H1 (cell line): ENCODE results near the gene KIF20A. TPM values are rescaled to one million over a fixed set of nuclear protein-coding genes. Genes with fewer than 3 reads are reported as not detected.

Source experiments
- ASH2L ChIP-seq: fragments of 200-600, 300-600 bp; sonication (generic); IDR thresholded peaks from one replicate; pipeline ENCODE4 v1.7.1; 2017; ENCODE audit warnings: low read length
- CTBP2 ChIP-seq: IDR thresholded peaks from 2 replicates; pipeline ENCODE4 v1.7.0; 2011; ENCODE audit warnings: borderline replicate concordance, mild to moderate bottlenecking, moderate library complexity, mixed read lengths, low read length; ENCODE audit not compliant: insufficient read depth, insufficient read length
- EGR1 ChIP-seq: IDR thresholded peaks from 2 replicates; pipeline ENCODE4 v1.6.1; 2011; ENCODE audit warnings: low read depth, low read length, borderline replicate concordance
- EZH2 ChIP-seq: fragments of 200-600 bp; sonication (generic); IDR thresholded peaks from 2 replicates; pipeline ENCODE4 v1.7.1; 2012; ENCODE audit warnings: low read depth, mild to moderate bottlenecking, moderate library complexity, low read length, inconsistent platforms; ENCODE audit not compliant: severe bottlenecking
- GABPA ChIP-seq: IDR thresholded peaks from 2 replicates; pipeline ENCODE4 v1.6.1; 2011; ENCODE audit warnings: mild to moderate bottlenecking, low read length, moderate library complexity, borderline replicate concordance; ENCODE audit not compliant: insufficient read depth
- KDM1A ChIP-seq: fragments of 200-600, 300-600 bp; sonication (generic); IDR thresholded peaks from 2 replicates; pipeline ENCODE4 v1.7.1; 2016; ENCODE audit warnings: mild to moderate bottlenecking, low read length, borderline replicate concordance
- YY1 ChIP-seq: IDR thresholded peaks from 2 replicates; pipeline ENCODE4 v1.6.1; 2011; ENCODE audit warnings: low read depth, mild to moderate bottlenecking, low read length
- polyA plus RNA-seq, 7 experiments: library from polyadenylated mRNA; depleted of rRNA in 3 of 7; stranded (reverse) in 5 of 7; unstranded in 2 of 7; fragments of >200 nt in 5 of 7; fragments of 200-250 nt in 2 of 7; gene quantifications; 1 replicate in 5 of 7; 2 replicates in 1 of 7; 4 replicates in 1 of 7; pipeline versions ENCODE4 v1.2.1 to v1.2.3, GENCODE V29; 2011 to 2013; ENCODE audit warnings: missing spikeins in 2 of 7, mixed read lengths in 2 of 7
- total RNA-seq: library from RNA; stranded (reverse); fragmentation: NEBNext Ultra II Directional; extraction: Animal tissue kit (Norgen Biotek cat#: 25700); gene quantifications from 2 replicates; pipeline ENCODE4 v1.2.1, GENCODE V29; 2021

Gene KIF20A
- total and polyA plus RNA-seq, 2 of the 8 experiments (the other 6 are each of a cell fraction or from before 2014, with no cell fraction given) = 33.3 to 67.1 TPM

GRCh38 chr5:138169124-138169523 lies 9.8 kb upstream of the KIF20A start (continued):
- TF ChIP-seq EGR1 (no peak), YY1 (no peak), EZH2 (no peak), ASH2L (no peak), CTBP2 (no peak), GABPA (no peak), KDM1A (no peak)
